DOHH2 (cell line): ENCODE data around the gene MEGF11.

ENCODE experiments used
- CTCF ChIP-seq: fragments of 200-600 bp; sonication (generic); IDR thresholded peaks from one replicate; pipeline ENCODE4 v1.5.1; 2014; ENCODE audit warnings: antibody characterized with exemption, mild to moderate bottlenecking, low read depth, low read length; ENCODE audit not compliant: poor library complexity, severe bottlenecking
- EZH2phosphoT487 ChIP-seq: fragments of 200-600 bp; sonication (generic); IDR thresholded peaks from 2 replicates; pipeline ENCODE4 v1.6.1; 2017; ENCODE audit warnings: borderline replicate concordance, mild to moderate bottlenecking, antibody characterized with exemption, low read length, moderate library complexity, mixed read lengths

GRCh38 chr15:66044837-66045236 lies 208.7 kb downstream of the MEGF11 start:
- TF ChIP-seq CTCF (no peak), EZH2phosphoT487 (no peak)
